ENCODE data around the gene GJD3. TPM values are rescaled to one million over a fixed set of nuclear protein-coding genes. Genes with fewer than 3 reads are reported as not detected.

The GJD3 gene
- total RNA-seq, 4 donors from 2014 or later = 1.6 TPM; not detected in 3

DNA sequence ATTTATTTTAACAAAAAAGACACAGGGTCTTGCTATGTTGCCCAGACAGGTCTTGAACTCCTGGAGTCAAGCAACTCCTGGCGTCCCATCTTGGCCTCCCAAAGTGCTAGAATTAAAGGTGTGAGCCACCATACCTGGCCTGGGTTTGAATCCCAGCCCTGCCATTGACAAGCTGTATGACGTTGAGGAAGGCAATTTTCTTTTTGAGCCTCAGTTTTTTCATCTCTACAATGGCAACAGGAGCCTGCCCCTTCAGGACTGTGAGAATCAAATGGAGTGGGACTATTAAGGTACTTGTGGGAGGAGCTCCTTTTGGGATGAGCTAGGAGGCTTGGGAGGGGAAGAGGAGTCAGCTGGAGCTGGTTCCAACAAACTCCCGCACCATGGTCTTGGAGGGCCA is 49.3 kb downstream of the GJD3 start:
- peak in 1 of 3 donors; percentile 23 for DNase-seq
- TF ChIP-seq POLR2A (IDR thresholded peaks at IDR 0.05) = no peak
- TF ChIP-seq, protein P1, sequence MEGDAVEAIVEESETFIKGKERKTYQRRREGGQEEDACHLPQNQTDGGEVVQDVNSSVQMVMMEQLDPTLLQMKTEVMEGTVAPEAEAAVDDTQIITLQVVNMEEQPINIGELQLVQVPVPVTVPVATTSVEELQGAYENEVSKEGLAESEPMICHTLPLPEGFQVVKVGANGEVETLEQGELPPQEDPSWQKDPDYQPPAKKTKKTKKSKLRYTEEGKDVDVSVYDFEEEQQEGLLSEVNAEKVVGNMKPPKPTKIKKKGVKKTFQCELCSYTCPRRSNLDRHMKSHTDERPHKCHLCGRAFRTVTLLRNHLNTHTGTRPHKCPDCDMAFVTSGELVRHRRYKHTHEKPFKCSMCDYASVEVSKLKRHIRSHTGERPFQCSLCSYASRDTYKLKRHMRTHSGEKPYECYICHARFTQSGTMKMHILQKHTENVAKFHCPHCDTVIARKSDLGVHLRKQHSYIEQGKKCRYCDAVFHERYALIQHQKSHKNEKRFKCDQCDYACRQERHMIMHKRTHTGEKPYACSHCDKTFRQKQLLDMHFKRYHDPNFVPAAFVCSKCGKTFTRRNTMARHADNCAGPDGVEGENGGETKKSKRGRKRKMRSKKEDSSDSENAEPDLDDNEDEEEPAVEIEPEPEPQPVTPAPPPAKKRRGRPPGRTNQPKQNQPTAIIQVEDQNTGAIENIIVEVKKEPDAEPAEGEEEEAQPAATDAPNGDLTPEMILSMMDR (IDR thresholded peaks at IDR 0.05) = no peak
- peak overlapping the region in 2 of 4 donors; percentile 1 to 77 for H3K27ac ChIP-seq
- H3K4me1 ChIP-seq = peaks cover 8 to 83% (median 22%) of the 10 kb centered on the region in 4 donors
- no peaks in the 10 kb centered on the region for H3K27me3 ChIP-seq
- no peaks in the 10 kb centered on the region for H3K9me3 ChIP-seq
- H3K36me3 ChIP-seq = no peaks in the 10 kb centered on the region
- H3K4me3 ChIP-seq = no peak overlapping the region

DNA sequence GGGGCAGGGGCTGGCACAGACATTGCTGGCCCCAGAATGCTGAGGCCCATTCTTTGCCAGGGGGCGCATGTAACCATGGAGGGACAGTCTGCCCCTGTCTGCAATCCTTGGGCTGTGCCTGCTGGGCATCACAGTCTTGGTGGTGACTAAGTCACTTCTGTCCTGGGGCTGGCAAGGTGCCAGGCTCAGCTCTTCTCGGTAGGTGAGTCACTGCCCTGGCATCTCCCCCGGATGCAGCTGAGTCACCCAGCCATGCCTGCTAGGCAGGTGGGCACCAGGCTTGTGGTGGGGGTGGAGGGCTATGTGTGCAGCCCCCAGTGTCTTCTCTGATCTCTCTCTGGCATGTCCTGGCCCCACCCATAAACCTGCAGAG is 50.0 kb downstream of the GJD3 start:
- Histone ChIP-seq H3K27ac (peak overlapping the region in 2 of 4 donors; percentile 2 to 53), H3K4me1 (peaks cover 8 to 83% (median 16%) of the 10 kb centered on the region in 4 donors), H3K27me3 (no peaks in the 10 kb centered on the region), H3K9me3 (no peaks in the 10 kb centered on the region), H3K4me3 (no peak overlapping the region), H3K36me3 (no peaks in the 10 kb centered on the region)
- no peak for TF ChIP-seq POLR2A (IDR thresholded peaks at IDR 0.05)
- TF ChIP-seq, protein P1 (IDR thresholded peaks at IDR 0.05) = no peak
- peak; percentile 58 to 95 (median 93) for DNase-seq

DNA sequence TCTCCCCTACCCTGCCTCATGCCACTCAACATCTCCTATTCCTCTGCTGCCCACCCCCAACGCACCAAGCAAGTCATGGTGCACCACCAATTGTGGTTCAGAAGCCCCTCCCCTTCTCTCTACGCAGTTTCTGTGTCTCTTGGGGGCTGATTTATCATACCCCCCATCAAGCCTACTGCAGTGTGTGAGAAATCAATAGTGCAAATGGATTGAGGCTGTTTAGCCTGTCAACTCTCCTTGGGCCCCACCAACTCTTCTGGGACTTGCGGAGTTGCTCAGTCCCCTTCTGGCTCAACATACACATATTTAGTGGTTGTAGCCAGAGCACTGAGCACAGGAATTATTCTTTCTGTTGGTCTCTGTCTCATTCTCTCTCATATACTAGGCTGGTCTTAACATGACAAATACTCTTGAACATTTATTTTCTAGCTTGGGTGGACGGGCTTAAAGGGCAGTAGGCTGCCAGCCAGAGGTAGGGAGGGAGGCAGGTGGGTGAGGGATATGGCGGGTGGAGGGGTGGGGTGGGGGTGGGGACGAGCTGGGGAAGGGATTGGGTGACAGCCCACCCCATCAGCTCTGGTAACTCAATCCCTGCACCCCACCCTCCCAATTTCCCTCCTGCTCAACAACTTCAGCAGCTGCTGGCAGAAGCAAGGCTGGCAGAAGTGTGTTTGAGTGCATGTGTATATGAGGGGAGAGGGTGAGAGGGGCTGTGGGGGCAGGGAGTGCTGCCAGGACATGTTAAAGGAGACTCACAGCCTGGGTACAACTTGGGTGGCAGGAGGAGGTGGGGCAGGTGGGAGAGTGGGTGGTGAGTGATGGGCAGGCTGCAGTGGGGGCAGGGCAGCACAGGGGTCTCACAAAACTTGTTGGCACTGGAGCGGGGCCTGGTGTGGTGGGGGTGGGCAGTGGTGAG is 50.6 kb downstream of the GJD3 start:
- Histone ChIP-seq H3K4me1 (peaks cover 8 to 81% (median 15%) of the 10 kb centered on the region in 4 donors), H3K36me3 (no peaks in the 10 kb centered on the region), H3K27me3 (no peaks in the 10 kb centered on the region), H3K9me3 (no peaks in the 10 kb centered on the region), H3K4me3 (no peak overlapping the region), H3K27ac (peak overlapping the region in 2 of 4 donors; percentile 2 to 53)
- DNase-seq = peak in 1 of 3 donors; percentile 49
- TF ChIP-seq, protein P1 (IDR thresholded peaks at IDR 0.05) = no peak
- TF ChIP-seq POLR2A (IDR thresholded peaks at IDR 0.05) = no peak

Small RNAs within 50 kb of the gene (small RNA-seq; reads per million reads assigned to genes)
- 0 reads per million in 2 donors for gene RF00019
- 0 reads per million in 2 donors for gene RNA5SP441

Other genes starting within 250 kb of the GJD3 start
- gene MSL1, start 242.8 kb downstream of the GJD3 start, total RNA-seq = 100 to 1,000 TPM in 3 of 4 donors, 10 to 100 TPM in 1; 86.3 to 207 (median 117) TPM
- gene CASC3, start 224.2 kb downstream of the GJD3 start, total RNA-seq = 100 to 1,000 TPM in 1 of 4 donors, 10 to 100 TPM in 3; 54.6 to 138 (median 57.5) TPM
- 100 to 1,000 TPM in 3 of 4 donors, 10 to 100 TPM in 1; 56.9 to 317 (median 207) TPM for gene RAPGEFL1, start 187.3 kb downstream of the GJD3 start, total RNA-seq
- 10 to 100 TPM; 20.6 to 34.3 (median 26.8) TPM for gene WIPF2, start 145.4 kb downstream of the GJD3 start, total RNA-seq
- 10 to 100 TPM in 1 of 4 donors, 1 to 10 TPM in 3; 2.5 to 21.5 (median 3.4) TPM for gene CDC6, start 76.9 kb downstream of the GJD3 start, total RNA-seq
- gene RARA, start 55.6 kb downstream of the GJD3 start, total RNA-seq = 10 to 100 TPM; 46.2 to 93.3 (median 72.1) TPM
- gene TOP2A, start 53.2 kb upstream of the GJD3 start, total RNA-seq = 10 to 100 TPM; 11.8 to 32.2 (median 16.5) TPM
- gene IGFBP4, start 78.7 kb upstream of the GJD3 start, total RNA-seq = 100 to 1,000 TPM in 3 of 4 donors, 10 to 100 TPM in 1; 70.6 to 220 (median 133) TPM
- gene TNS4, start 136.9 kb upstream of the GJD3 start, total RNA-seq = 1 to 10 TPM in 3 of 4 donors, under 1 TPM in 1; 0.54 to 2.5 (median 1.7) TPM
- 10 to 100 TPM in 1 of 4 donors, 1 to 10 TPM in 1, not detected in 2; 3.1 to 22.3 TPM for gene CCR7, start 200.7 kb upstream of the GJD3 start, total RNA-seq